KMS-11 (cell line): Measurements from ENCODE around the gene KDSR.
A peak's percentile ranks its signal among the peaks of the same experiment; 100 is the strongest.

Experiments
- H2AFZ ChIP-seq: fragments of 200-600 bp; sonication (generic); 2 replicates; pipeline ENCODE4 v1.6.1; 2016; ENCODE audit warnings: antibody characterized with exemption, mixed run types, low read depth
- H3K27ac ChIP-seq: fragments of 200-600 bp; sonication (generic); 2 replicates; pipeline ENCODE4 v1.6.1; 2016; ENCODE audit warnings: mild to moderate bottlenecking, mixed run types
- H3K27me3 ChIP-seq: fragments of 200-600 bp; sonication (generic); 2 replicates; pipeline ENCODE4 v1.6.1; 2017; ENCODE audit warnings: mild to moderate bottlenecking, low read depth, mixed run types, moderate library complexity; ENCODE audit not compliant: insufficient read depth
- H3K36me3 ChIP-seq: fragments of 200-600 bp; sonication (generic); 2 replicates; pipeline ENCODE4 v1.6.1; 2017; ENCODE audit warnings: mild to moderate bottlenecking, mixed run types; ENCODE audit not compliant: insufficient read depth
- H3K4me1 ChIP-seq: fragments of 200-600 bp; sonication (generic); 2 replicates; pipeline ENCODE4 v1.6.1; 2016; ENCODE audit warnings: mild to moderate bottlenecking, low read depth, mixed run types; ENCODE audit not compliant: poor library complexity, severe bottlenecking
- H3K4me2 ChIP-seq: fragments of 200-600 bp; sonication (generic); 2 replicates; pipeline ENCODE4 v1.7.0; 2016; ENCODE audit warnings: mild to moderate bottlenecking, mixed run types
- H3K4me3 ChIP-seq: fragments of 200-600 bp; sonication (generic); IDR thresholded peaks from 2 replicates; pipeline ENCODE4 v1.6.1; 2017; ENCODE audit warnings: low read depth, low read length, mixed read lengths; ENCODE audit not compliant: insufficient read depth
- H3K79me2 ChIP-seq: fragments of 200-600 bp; sonication (generic); 2 replicates; pipeline ENCODE4 v1.6.1; 2016; ENCODE audit warnings: low read depth, mixed run types; ENCODE audit not compliant: insufficient read depth
- H3K9ac ChIP-seq: fragments of 200-600 bp; sonication (generic); 2 replicates; pipeline ENCODE4 v1.6.1; 2016; ENCODE audit warnings: mild to moderate bottlenecking, mixed run types
- H4K20me1 ChIP-seq: fragments of 200-600 bp; sonication (generic); 2 replicates; pipeline ENCODE4 v1.6.1; 2016; ENCODE audit warnings: mild to moderate bottlenecking, mixed run types; ENCODE audit not compliant: insufficient read depth
- CTCF ChIP-seq: fragments of 200-600 bp; sonication (generic); conservative IDR thresholded peaks from 2 replicates; pipeline ENCODE4 v1.6.1; 2017; ENCODE audit warnings: low read depth, mild to moderate bottlenecking, antibody characterized with exemption, low read length, moderate library complexity, mixed read lengths

KDSR gene

GRCh38 chr18:63312019-63312409, 55.0 kb downstream of the KDSR start:
- H3K27ac ChIP-seq, result no peak overlapping the region
- H3K4me2 ChIP-seq, result no peak overlapping the region
- H3K4me3 ChIP-seq, result no peak overlapping the region
- H4K20me1 ChIP-seq, result no peaks in the 10 kb centered on the region
- H3K79me2 ChIP-seq, result peaks cover 86% of the 10 kb centered on the region
- H3K27me3 ChIP-seq, result no peaks in the 10 kb centered on the region
- peaks cover 98% of the 10 kb centered on the region for H3K4me1 ChIP-seq
- H3K9ac ChIP-seq, result no peak overlapping the region
- no peak for TF ChIP-seq CTCF
- no peak overlapping the region for H2AFZ ChIP-seq
- H3K36me3 ChIP-seq, result no peaks in the 10 kb centered on the region

- Histone ChIP-seq H3K27ac (no peak overlapping the region), H2AFZ (no peak overlapping the region), H4K20me1 (no peaks in the 10 kb centered on the region), H3K36me3 (no peaks in the 10 kb centered on the region), H3K4me1 (peaks cover 96% of the 10 kb centered on the region), H3K4me2 (no peak overlapping the region), H3K9ac (no peak overlapping the region), H3K4me3 (no peak overlapping the region), H3K27me3 (no peaks in the 10 kb centered on the region), H3K79me2 (peaks cover 86% of the 10 kb centered on the region)
- TF ChIP-seq CTCF, result no peak
Observed at GRCh38 chr18:63311118-63312018, 55.6 kb downstream of the KDSR start.

GRCh38 chr18:63309422-63309821, 57.6 kb downstream of the KDSR start:
- no peaks in the 10 kb centered on the region for H3K36me3 ChIP-seq
- no peak overlapping the region for H3K4me3 ChIP-seq
- H3K4me1 ChIP-seq, result peaks cover 85% of the 10 kb centered on the region
- H3K27ac ChIP-seq, result no peak overlapping the region
- no peak overlapping the region for H3K4me2 ChIP-seq
- H3K9ac ChIP-seq, result no peak overlapping the region
- no peaks in the 10 kb centered on the region for H3K27me3 ChIP-seq
- no peak overlapping the region for H2AFZ ChIP-seq
- peaks cover 85% of the 10 kb centered on the region for H3K79me2 ChIP-seq
- TF ChIP-seq CTCF, result no peak
- H4K20me1 ChIP-seq, result no peaks in the 10 kb centered on the region

- H3K36me3 ChIP-seq, result no peaks in the 10 kb centered on the region
- H3K4me1 ChIP-seq, result peaks cover 85% of the 10 kb centered on the region
- peak overlapping the region; percentile 14; the same call in 1 of the 2 replicates for H3K4me2 ChIP-seq
- peaks cover 84% of the 10 kb centered on the region for H3K79me2 ChIP-seq
- H3K27me3 ChIP-seq, result no peaks in the 10 kb centered on the region
- TF ChIP-seq CTCF, result no peak
- H3K27ac ChIP-seq, result peak overlapping the region; percentile 7; the same call in 1 of the 2 replicates
- no peak overlapping the region for H3K4me3 ChIP-seq
- no peak overlapping the region for H2AFZ ChIP-seq
- H3K9ac ChIP-seq, result no peak overlapping the region
- no peaks in the 10 kb centered on the region for H4K20me1 ChIP-seq
Observed at GRCh38 chr18:63307551-63308200, 59.3 kb downstream of the KDSR start.
